ENCODE results near the gene SLCO2A1.

DNA sequence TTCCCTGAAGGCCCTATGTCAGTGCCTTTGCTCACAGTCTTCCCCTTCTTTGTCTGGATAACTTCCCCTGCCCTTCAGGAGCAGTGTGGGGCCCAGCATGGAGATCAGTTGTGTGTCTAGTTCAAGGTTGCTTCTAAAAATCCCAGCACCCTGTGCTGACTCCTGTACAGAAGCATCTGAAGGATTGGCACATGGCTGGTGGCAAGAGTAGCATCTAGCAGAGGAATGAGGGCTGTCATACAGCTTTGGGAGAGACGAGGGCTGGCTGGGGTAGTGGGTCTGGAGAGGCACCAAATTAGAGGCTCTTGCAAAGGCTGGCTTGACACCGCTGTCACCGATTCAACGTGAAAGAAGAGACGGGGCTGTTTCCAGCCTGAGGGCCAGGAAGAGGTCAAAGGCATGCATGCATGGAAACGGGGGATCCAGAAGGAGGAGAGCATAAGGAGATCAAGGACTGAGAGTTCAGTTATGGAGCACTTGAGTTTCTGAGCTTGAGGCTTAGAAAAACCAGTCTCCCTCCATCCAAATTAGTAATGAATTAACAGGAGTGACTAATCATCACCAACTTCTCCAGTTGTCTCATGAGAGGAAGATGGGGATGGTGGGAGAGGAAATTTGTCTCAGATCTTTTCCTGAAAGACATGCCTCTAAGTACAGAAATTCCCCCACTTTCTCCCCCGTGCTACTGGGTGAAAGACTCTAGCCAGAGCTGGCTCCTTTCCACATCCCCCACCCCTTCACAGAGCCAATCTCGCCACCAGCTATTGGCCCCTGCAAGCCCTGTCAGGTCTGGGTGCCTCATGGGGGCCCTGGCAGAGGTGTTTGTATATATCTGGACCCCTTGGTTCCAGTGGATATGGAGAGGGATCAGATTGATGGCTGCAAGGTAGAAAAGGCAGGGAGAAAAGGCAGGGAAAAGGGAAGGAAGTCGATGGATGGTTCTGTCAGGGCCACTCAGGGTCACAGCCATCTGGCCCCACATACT lies 45.9 kb downstream of the SLCO2A1 start:
- TF ChIP-seq CTCF (IDR thresholded peaks at IDR 0.05): no peak
- TF ChIP-seq POLR2A (IDR thresholded peaks at IDR 0.05): no peak

Measured in Peyer's patch (tissue), 4 donors.